22Rv1 (cell line): ENCODE measurements around the gene CFAP61.

ENCODE experiments used
- ZFX ChIP-seq: fragments of 450-650 bp; IDR thresholded peaks from 2 replicates; pipeline ENCODE4 v1.6.1; 2017; ENCODE audit warnings: antibody characterized with exemption, borderline replicate concordance
- TF ChIP-seq, protein P1 (sequence below): fragments of 450-650 bp; IDR thresholded peaks from 2 replicates; pipeline ENCODE4 v1.5.1; 2017; ENCODE audit warnings: mild to moderate bottlenecking

GRCh38 chr20:20395903-20396568, 343.7 kb downstream of the CFAP61 start:
- TF ChIP-seq, protein P1, sequence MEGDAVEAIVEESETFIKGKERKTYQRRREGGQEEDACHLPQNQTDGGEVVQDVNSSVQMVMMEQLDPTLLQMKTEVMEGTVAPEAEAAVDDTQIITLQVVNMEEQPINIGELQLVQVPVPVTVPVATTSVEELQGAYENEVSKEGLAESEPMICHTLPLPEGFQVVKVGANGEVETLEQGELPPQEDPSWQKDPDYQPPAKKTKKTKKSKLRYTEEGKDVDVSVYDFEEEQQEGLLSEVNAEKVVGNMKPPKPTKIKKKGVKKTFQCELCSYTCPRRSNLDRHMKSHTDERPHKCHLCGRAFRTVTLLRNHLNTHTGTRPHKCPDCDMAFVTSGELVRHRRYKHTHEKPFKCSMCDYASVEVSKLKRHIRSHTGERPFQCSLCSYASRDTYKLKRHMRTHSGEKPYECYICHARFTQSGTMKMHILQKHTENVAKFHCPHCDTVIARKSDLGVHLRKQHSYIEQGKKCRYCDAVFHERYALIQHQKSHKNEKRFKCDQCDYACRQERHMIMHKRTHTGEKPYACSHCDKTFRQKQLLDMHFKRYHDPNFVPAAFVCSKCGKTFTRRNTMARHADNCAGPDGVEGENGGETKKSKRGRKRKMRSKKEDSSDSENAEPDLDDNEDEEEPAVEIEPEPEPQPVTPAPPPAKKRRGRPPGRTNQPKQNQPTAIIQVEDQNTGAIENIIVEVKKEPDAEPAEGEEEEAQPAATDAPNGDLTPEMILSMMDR, result no peak
- no peak for TF ChIP-seq ZFX
